ENCODE measurements around the gene COLEC12. TPM values are rescaled to one million over a fixed set of nuclear protein-coding genes. Genes with fewer than 3 reads are reported as not detected.

COLEC12 gene
- total RNA-seq, 1 donor from 2014 or later = 11.6 TPM

- Mint-ChIP-seq H3K4me3 (ENCODE audit: unreplicated experiment) (no peak overlapping the region), H3K36me3 (ENCODE audit: low read depth, unreplicated experiment) (no peaks in the 10 kb centered on the region)
Observed at GRCh38 chr18:433298-433697, 67.2 kb downstream of the COLEC12 start.

GRCh38 chr18:432791-433190 is 67.7 kb downstream of the COLEC12 start:
- H3K4me1 Mint-ChIP-seq (ENCODE audit: low read depth, unreplicated experiment) = peaks cover 21% of the 10 kb centered on the region
- no peak overlapping the region for H3K4me3 Mint-ChIP-seq (ENCODE audit: unreplicated experiment)

More at GRCh38 chr18:433298-433697, 67.2 kb downstream of the COLEC12 start:
- Mint-ChIP-seq H3K27me3 (ENCODE audit: low read depth, unreplicated experiment) (no peaks in the 10 kb centered on the region), H3K9me3 (ENCODE audit: unreplicated experiment) (no peaks in the 10 kb centered on the region), H3K27ac (ENCODE audit: unreplicated experiment) (no peak overlapping the region), H3K4me1 (ENCODE audit: low read depth, unreplicated experiment) (peaks cover 21% of the 10 kb centered on the region)
- FAIRE-seq (no peak), DNase-seq (ENCODE audit: low read depth) (no peak)
- H3K4me1 ChIP-seq (ENCODE audit: insufficient read depth, low read length) = peaks cover 12% of the 10 kb centered on the region
- TF ChIP-seq, protein P1, sequence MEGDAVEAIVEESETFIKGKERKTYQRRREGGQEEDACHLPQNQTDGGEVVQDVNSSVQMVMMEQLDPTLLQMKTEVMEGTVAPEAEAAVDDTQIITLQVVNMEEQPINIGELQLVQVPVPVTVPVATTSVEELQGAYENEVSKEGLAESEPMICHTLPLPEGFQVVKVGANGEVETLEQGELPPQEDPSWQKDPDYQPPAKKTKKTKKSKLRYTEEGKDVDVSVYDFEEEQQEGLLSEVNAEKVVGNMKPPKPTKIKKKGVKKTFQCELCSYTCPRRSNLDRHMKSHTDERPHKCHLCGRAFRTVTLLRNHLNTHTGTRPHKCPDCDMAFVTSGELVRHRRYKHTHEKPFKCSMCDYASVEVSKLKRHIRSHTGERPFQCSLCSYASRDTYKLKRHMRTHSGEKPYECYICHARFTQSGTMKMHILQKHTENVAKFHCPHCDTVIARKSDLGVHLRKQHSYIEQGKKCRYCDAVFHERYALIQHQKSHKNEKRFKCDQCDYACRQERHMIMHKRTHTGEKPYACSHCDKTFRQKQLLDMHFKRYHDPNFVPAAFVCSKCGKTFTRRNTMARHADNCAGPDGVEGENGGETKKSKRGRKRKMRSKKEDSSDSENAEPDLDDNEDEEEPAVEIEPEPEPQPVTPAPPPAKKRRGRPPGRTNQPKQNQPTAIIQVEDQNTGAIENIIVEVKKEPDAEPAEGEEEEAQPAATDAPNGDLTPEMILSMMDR (IDR thresholded peaks at IDR 0.05; ENCODE audit: insufficient read depth, low read depth, low read length) = no peak
- TF ChIP-seq EZH2 (IDR thresholded peaks at IDR 0.05; ENCODE audit: insufficient read depth, low read length) = no peak
- no peaks in the 10 kb centered on the region for H3K36me3 ChIP-seq (ENCODE audit: insufficient read depth, low read length)
- H3K27me3 ChIP-seq (ENCODE audit: insufficient read depth, low read length) = no peaks in the 10 kb centered on the region
- H3K9ac ChIP-seq (ENCODE audit: low read length) = no peak overlapping the region
- no peak overlapping the region for H3K27ac ChIP-seq (ENCODE audit: low read depth, low read length)
- no peaks in the 10 kb centered on the region for H3K9me3 ChIP-seq (ENCODE audit: insufficient read depth, low read depth, low read length)
- peak overlapping the region; percentile 23 for H3K4me2 ChIP-seq (ENCODE audit: low read length)
- H3K79me2 ChIP-seq (ENCODE audit: insufficient read depth, low read length) = no peaks in the 10 kb centered on the region
- no peak overlapping the region for H3K4me3 ChIP-seq (ENCODE audit: insufficient read depth, low read depth, low read length)
- H2AFZ ChIP-seq (ENCODE audit: low read depth, low read length) = no peak overlapping the region
- no peaks in the 10 kb centered on the region for H4K20me1 ChIP-seq (ENCODE audit: insufficient read depth, low read length)

GRCh38 chr18:429030-429429 is 71.5 kb downstream of the COLEC12 start:
- H3K9me3 ChIP-seq (ENCODE audit: insufficient read depth, low read depth, low read length) = no peaks in the 10 kb centered on the region
- TF ChIP-seq, protein P1 (IDR thresholded peaks at IDR 0.05; ENCODE audit: insufficient read depth, low read depth, low read length) = no peak
- no peak for TF ChIP-seq EZH2 (IDR thresholded peaks at IDR 0.05; ENCODE audit: insufficient read depth, low read length)
- H3K4me3 ChIP-seq (ENCODE audit: insufficient read depth, low read depth, low read length) = no peak overlapping the region
- no peak for FAIRE-seq
- H3K36me3 Mint-ChIP-seq (ENCODE audit: low read depth, unreplicated experiment) = no peaks in the 10 kb centered on the region
- no peak overlapping the region for H3K27ac ChIP-seq (ENCODE audit: low read depth, low read length)
- no peaks in the 10 kb centered on the region for H3K9me3 Mint-ChIP-seq (ENCODE audit: unreplicated experiment)
- no peak overlapping the region for H3K9ac ChIP-seq (ENCODE audit: low read length)
- no peaks in the 10 kb centered on the region for H3K27me3 ChIP-seq (ENCODE audit: insufficient read depth, low read length)
- H3K4me2 ChIP-seq (ENCODE audit: low read length) = no peak overlapping the region
- H4K20me1 ChIP-seq (ENCODE audit: insufficient read depth, low read length) = no peaks in the 10 kb centered on the region
- no peaks in the 10 kb centered on the region for H3K36me3 ChIP-seq (ENCODE audit: insufficient read depth, low read length)
- H3K4me1 ChIP-seq (ENCODE audit: insufficient read depth, low read length) = peaks cover 21% of the 10 kb centered on the region
- H3K27me3 Mint-ChIP-seq (ENCODE audit: low read depth, unreplicated experiment) = no peaks in the 10 kb centered on the region
- no peaks in the 10 kb centered on the region for H3K79me2 ChIP-seq (ENCODE audit: insufficient read depth, low read length)
- H3K4me3 Mint-ChIP-seq (ENCODE audit: unreplicated experiment) = no peak overlapping the region
- no peak overlapping the region for H3K27ac Mint-ChIP-seq (ENCODE audit: unreplicated experiment)
- peaks cover 31% of the 10 kb centered on the region for H3K4me1 Mint-ChIP-seq (ENCODE audit: low read depth, unreplicated experiment)
- H2AFZ ChIP-seq (ENCODE audit: low read depth, low read length) = no peak overlapping the region
- no peak for DNase-seq (ENCODE audit: low read depth)

More at GRCh38 chr18:432791-433190, 67.7 kb downstream of the COLEC12 start:
- Mint-ChIP-seq H3K27ac (ENCODE audit: unreplicated experiment) (no peak overlapping the region), H3K27me3 (ENCODE audit: low read depth, unreplicated experiment) (no peaks in the 10 kb centered on the region), H3K9me3 (ENCODE audit: unreplicated experiment) (no peaks in the 10 kb centered on the region), H3K36me3 (ENCODE audit: low read depth, unreplicated experiment) (no peaks in the 10 kb centered on the region)
- peaks cover 12% of the 10 kb centered on the region for H3K4me1 ChIP-seq (ENCODE audit: insufficient read depth, low read length)
- H3K79me2 ChIP-seq (ENCODE audit: insufficient read depth, low read length) = no peaks in the 10 kb centered on the region
- no peak overlapping the region for H3K27ac ChIP-seq (ENCODE audit: low read depth, low read length)
- no peak overlapping the region for H2AFZ ChIP-seq (ENCODE audit: low read depth, low read length)
- no peak overlapping the region for H3K4me3 ChIP-seq (ENCODE audit: insufficient read depth, low read depth, low read length)
- no peak overlapping the region for H3K4me2 ChIP-seq (ENCODE audit: low read length)
- FAIRE-seq (no peak), DNase-seq (ENCODE audit: low read depth) (no peak)
- H3K27me3 ChIP-seq (ENCODE audit: insufficient read depth, low read length) = no peaks in the 10 kb centered on the region
- H4K20me1 ChIP-seq (ENCODE audit: insufficient read depth, low read length) = no peaks in the 10 kb centered on the region
- TF ChIP-seq, protein P1 (IDR thresholded peaks at IDR 0.05; ENCODE audit: insufficient read depth, low read depth, low read length) = no peak
- TF ChIP-seq EZH2 (IDR thresholded peaks at IDR 0.05; ENCODE audit: insufficient read depth, low read length) = no peak
- H3K9ac ChIP-seq (ENCODE audit: low read length) = no peak overlapping the region
- no peaks in the 10 kb centered on the region for H3K9me3 ChIP-seq (ENCODE audit: insufficient read depth, low read depth, low read length)
- H3K36me3 ChIP-seq (ENCODE audit: insufficient read depth, low read length) = no peaks in the 10 kb centered on the region
